GM19467 (cell line): Measurements from ENCODE around the gene DNAH2.

Experiments
- ATAC-seq: cut with Tn5 transposase; IDR thresholded peaks from one replicate; pipeline ENCODE4 v1.9.1; 2021; ENCODE audit warnings: mild to moderate bottlenecking, moderate library complexity; ENCODE audit not compliant: unreplicated experiment

The DNAH2 gene

GRCh38 chr17:7716901-7717755 is at the start of gene DNAH2:
Gene DNAH2 (plus strand): TSS chr17:7717744. CDS start chr17:7719735, 1,991 bp downstream.
- ATAC-seq: no peak

- ATAC-seq: no peak
Measured at GRCh38 chr17:7668482-7668881, 49.1 kb upstream of the DNAH2 start.

- no peak for ATAC-seq
Measured at GRCh38 chr17:7673239-7673638, 44.3 kb upstream of the DNAH2 start.

- no peak for ATAC-seq
Measured at GRCh38 chr17:7674934-7675333, 42.6 kb upstream of the DNAH2 start.

GRCh38 chr17:7676533-7676932 is 41.0 kb upstream of the DNAH2 start:
- ATAC-seq: no peak

- ATAC-seq: no peak
Measured at GRCh38 chr17:7677388-7678067, 40.0 kb upstream of the DNAH2 start.

- no peak for ATAC-seq
Measured at GRCh38 chr17:7684851-7685532, 32.6 kb upstream of the DNAH2 start.

- peak; percentile 41 for ATAC-seq
Measured at GRCh38 chr17:7685533-7686221, 31.9 kb upstream of the DNAH2 start.

- peak; percentile 36 for ATAC-seq
Measured at GRCh38 chr17:7686222-7687071, 31.1 kb upstream of the DNAH2 start.

- no peak for ATAC-seq
Measured at GRCh38 chr17:7687072-7687907, 30.3 kb upstream of the DNAH2 start, which contains the start of gene TP53. Gene TP53 (minus strand): TSS chr17:7687490. CDS start chr17:7676594, 10,896 bp downstream.

- ATAC-seq: peak; percentile 69
Measured at GRCh38 chr17:7687908-7688807, 29.4 kb upstream of the DNAH2 start, which contains the start of gene WRAP53. Gene WRAP53 (plus strand): TSS chr17:7688477. CDS start chr17:7688649, 172 bp downstream.

GRCh38 chr17:7688808-7689316 is 28.7 kb upstream of the DNAH2 start:
- ATAC-seq: no peak

GRCh38 chr17:7695586-7695985 is 22.0 kb upstream of the DNAH2 start:
- no peak for ATAC-seq

GRCh38 chr17:7697828-7698588 is 19.5 kb upstream of the DNAH2 start:
- ATAC-seq: no peak

GRCh38 chr17:7700510-7700909 is 17.0 kb upstream of the DNAH2 start:
- ATAC-seq: no peak

GRCh38 chr17:7701681-7702080 is 15.9 kb upstream of the DNAH2 start:
- no peak for ATAC-seq

GRCh38 chr17:7702776-7703175 is 14.8 kb upstream of the DNAH2 start:
- ATAC-seq: no peak
